Measurements from ENCODE around the gene HEG1. TPM values are rescaled to one million over a fixed set of nuclear protein-coding genes. Genes with fewer than 3 reads are reported as not detected.

HEG1 gene
- total and polyA plus RNA-seq, 3 experiments from 2014 or later: 6.3 to 21.3 (median 20.9) TPM

DNA sequence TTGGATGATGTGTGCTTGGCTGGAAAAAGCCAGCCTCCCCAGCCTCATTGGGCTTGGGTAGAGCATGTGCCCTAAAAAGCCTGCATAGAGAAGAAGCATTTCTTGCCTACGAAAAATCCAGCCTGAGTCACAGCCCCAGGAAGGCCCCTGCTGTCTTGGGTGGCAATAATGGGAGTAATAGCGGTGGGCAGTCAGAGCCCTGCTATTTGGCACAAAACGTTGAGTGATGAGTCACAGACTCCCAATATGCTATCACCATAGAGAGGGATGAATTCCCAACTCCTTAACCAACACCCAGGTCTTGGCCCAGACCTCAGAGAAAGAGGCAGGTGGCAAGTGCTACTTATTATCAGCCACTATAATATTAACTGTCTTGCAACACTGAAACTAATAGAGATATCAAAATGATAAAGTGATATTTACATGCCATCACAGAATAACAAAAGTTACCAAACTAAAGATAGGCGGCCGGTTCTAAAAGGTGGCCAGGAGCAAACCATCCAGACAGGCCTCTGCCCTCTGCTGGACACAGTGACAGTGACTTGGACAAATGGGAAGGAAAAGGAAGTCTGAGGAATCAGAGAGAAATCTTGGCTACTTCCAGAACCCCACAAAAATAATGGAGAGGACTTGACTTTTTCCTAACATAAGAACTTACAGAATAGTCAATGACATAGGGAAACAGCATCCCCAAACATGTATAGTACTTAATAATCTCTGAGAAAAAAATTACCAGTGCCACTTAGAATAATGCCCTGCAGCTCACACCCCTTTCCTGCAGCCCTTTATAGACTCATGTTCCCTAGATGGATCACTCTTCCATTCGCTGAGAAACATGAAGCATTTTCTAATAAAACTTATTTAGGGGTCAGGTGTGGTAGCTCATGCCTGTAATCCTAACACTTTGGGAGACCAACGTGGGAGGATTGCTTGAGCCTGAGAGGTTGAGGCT, 69.3 kb downstream of the HEG1 start:
- ChIA-PET CTCF (no interaction called here), POLR2A (no interaction called here)
- Mint-ChIP-seq H3K36me3 (peaks cover 10 to 76% (median 29%) of the 10 kb centered on the region in 3 donors), H3K4me3 (no peak overlapping the region), H3K9me3 (no peaks in the 10 kb centered on the region), H3K4me1 (peaks cover 0 to 2% (median 0%) of the 10 kb centered on the region in 3 donors), H3K27ac (no peak overlapping the region), H3K27me3 (no peaks in the 10 kb centered on the region)
- H3K4me1 ChIP-seq (ENCODE audit: insufficient read depth, low read length): no peaks in the 10 kb centered on the region
- H3K27me3 ChIP-seq (ENCODE audit: insufficient read depth, low read length, poor library complexity, severe bottlenecking): no peaks in the 10 kb centered on the region
- H3K4me3 ChIP-seq (ENCODE audit: low read length): no peak overlapping the region
- H3K9me3 ChIP-seq (ENCODE audit: low read length): no peaks in the 10 kb centered on the region
- H3K36me3 ChIP-seq (ENCODE audit: insufficient read depth, low read length): peaks cover 11% of the 10 kb centered on the region
- no peak for DNase-seq
- no peak overlapping the region for H3K27ac ChIP-seq (ENCODE audit: low read depth, low read length)

GRCh38 chr3:124985349-124985748, 70.4 kb downstream of the HEG1 start:
- Mint-ChIP-seq H3K4me3 (no peak overlapping the region), H3K36me3 (peaks cover 10 to 67% (median 25%) of the 10 kb centered on the region in 3 donors), H3K27me3 (no peaks in the 10 kb centered on the region), H3K27ac (no peak overlapping the region), H3K4me1 (peaks cover 0 to 2% (median 0%) of the 10 kb centered on the region in 3 donors), H3K9me3 (no peaks in the 10 kb centered on the region)
- ChIA-PET CTCF (no interaction called here), POLR2A (no interaction called here)
- H3K27ac ChIP-seq (ENCODE audit: low read depth, low read length): no peak overlapping the region
- H3K9me3 ChIP-seq (ENCODE audit: low read length): no peaks in the 10 kb centered on the region
- H3K4me3 ChIP-seq (ENCODE audit: low read length): no peak overlapping the region
- no peaks in the 10 kb centered on the region for H3K4me1 ChIP-seq (ENCODE audit: insufficient read depth, low read length)
- H3K27me3 ChIP-seq (ENCODE audit: insufficient read depth, low read length, poor library complexity, severe bottlenecking): no peaks in the 10 kb centered on the region
- DNase-seq: no peak
- peaks cover 5% of the 10 kb centered on the region for H3K36me3 ChIP-seq (ENCODE audit: insufficient read depth, low read length)

DNA sequence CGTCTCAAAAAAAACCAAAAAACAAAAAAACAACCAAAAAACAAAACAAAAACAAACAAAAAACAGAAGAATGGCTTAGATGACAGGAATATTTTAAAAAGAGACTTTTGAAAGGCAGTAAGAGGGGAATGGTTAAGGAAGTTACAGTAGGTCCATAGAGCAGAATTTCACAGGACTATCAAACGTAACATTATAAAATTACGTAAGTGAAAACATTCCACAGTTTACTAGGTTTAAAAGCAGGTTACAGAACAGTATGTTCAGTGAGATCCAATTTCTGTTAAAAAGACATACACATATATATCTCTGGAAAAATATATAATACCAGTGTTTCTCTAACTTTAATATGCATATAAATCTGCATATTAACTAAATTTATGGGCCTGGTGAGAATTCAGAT, 71.0 kb downstream of the HEG1 start:
- Histone ChIP-seq H3K27me3 (ENCODE audit: insufficient read depth, low read length, poor library complexity, severe bottlenecking) (no peaks in the 10 kb centered on the region), H3K4me1 (ENCODE audit: insufficient read depth, low read length) (no peaks in the 10 kb centered on the region), H3K27ac (ENCODE audit: low read depth, low read length) (no peak overlapping the region), H3K36me3 (ENCODE audit: insufficient read depth, low read length) (peaks cover under 1% of the 10 kb centered on the region), H3K9me3 (ENCODE audit: low read length) (no peaks in the 10 kb centered on the region), H3K4me3 (ENCODE audit: low read length) (no peak overlapping the region)
- ChIA-PET POLR2A (no interaction called here), CTCF (no interaction called here)
- no peaks in the 10 kb centered on the region for H3K9me3 Mint-ChIP-seq
- no peak overlapping the region for H3K27ac Mint-ChIP-seq
- H3K36me3 Mint-ChIP-seq: peaks cover 6 to 66% (median 23%) of the 10 kb centered on the region in 3 donors
- H3K4me1 Mint-ChIP-seq: peaks cover 0 to 2% (median 0%) of the 10 kb centered on the region in 3 donors
- H3K27me3 Mint-ChIP-seq: no peaks in the 10 kb centered on the region
- DNase-seq: no peak
- H3K4me3 Mint-ChIP-seq: no peak overlapping the region

GRCh38 chr3:124982855-124983254, 72.9 kb downstream of the HEG1 start:
- Mint-ChIP-seq H3K27ac (peak overlapping the region in 1 of 8 donors; percentile 54), H3K36me3 (peaks cover 0 to 59% (median 20%) of the 10 kb centered on the region in 3 donors), H3K27me3 (no peaks in the 10 kb centered on the region), H3K4me1 (peaks cover 0 to 2% (median 0%) of the 10 kb centered on the region in 3 donors), H3K9me3 (no peaks in the 10 kb centered on the region), H3K4me3 (no peak overlapping the region)
- no peaks in the 10 kb centered on the region for H3K9me3 ChIP-seq (ENCODE audit: low read length)
- DNase-seq: no peak
- ChIA-PET POLR2A (no interaction called here), CTCF (interaction anchor here (0.9 kb wide), 1 partner anchor 48 kb away, joined by 4 read pairs; the partner anchor contains the start of gene MUC13)
- no peaks in the 10 kb centered on the region for H3K4me1 ChIP-seq (ENCODE audit: insufficient read depth, low read length)
- peaks cover under 1% of the 10 kb centered on the region for H3K36me3 ChIP-seq (ENCODE audit: insufficient read depth, low read length)
- no peak overlapping the region for H3K4me3 ChIP-seq (ENCODE audit: low read length)
- H3K27ac ChIP-seq (ENCODE audit: low read depth, low read length): no peak overlapping the region
- no peaks in the 10 kb centered on the region for H3K27me3 ChIP-seq (ENCODE audit: insufficient read depth, low read length, poor library complexity, severe bottlenecking)

DNA sequence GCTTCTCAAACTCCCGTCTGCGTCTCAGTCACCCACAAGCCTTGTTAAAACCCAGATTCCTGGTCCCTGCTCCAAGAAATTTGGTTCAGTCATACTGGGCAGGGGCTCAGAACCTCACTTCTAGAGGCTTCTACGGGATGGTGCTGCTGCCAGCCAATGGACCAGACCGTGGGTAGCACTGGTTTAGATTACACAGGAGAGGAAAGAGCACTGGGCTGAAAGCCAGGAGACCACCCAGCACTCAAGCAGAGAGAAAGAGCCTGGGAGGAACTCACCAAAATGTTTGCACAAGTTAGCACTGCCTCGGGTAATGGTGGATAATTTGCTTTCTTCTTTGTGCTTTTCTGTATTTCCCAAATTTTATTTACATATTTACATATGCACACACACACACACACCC, 74.3 kb downstream of the HEG1 start:
- no peak overlapping the region for H3K4me3 Mint-ChIP-seq
- no peaks in the 10 kb centered on the region for H3K27me3 Mint-ChIP-seq
- peaks cover 2 to 6% (median 2%) of the 10 kb centered on the region in 3 donors for H3K4me1 Mint-ChIP-seq
- Histone ChIP-seq H3K36me3 (ENCODE audit: insufficient read depth, low read length) (peaks cover 5% of the 10 kb centered on the region), H3K4me3 (ENCODE audit: low read length) (no peak overlapping the region), H3K27me3 (ENCODE audit: insufficient read depth, low read length, poor library complexity, severe bottlenecking) (no peaks in the 10 kb centered on the region), H3K4me1 (ENCODE audit: insufficient read depth, low read length) (no peaks in the 10 kb centered on the region), H3K27ac (ENCODE audit: low read depth, low read length) (no peak overlapping the region), H3K9me3 (ENCODE audit: low read length) (no peaks in the 10 kb centered on the region)
- no peak for DNase-seq
- no peaks in the 10 kb centered on the region for H3K9me3 Mint-ChIP-seq
- ChIA-PET POLR2A (no interaction called here), CTCF (no interaction called here)
- H3K36me3 Mint-ChIP-seq: peaks cover 0 to 65% (median 29%) of the 10 kb centered on the region in 3 donors
- H3K27ac Mint-ChIP-seq: no peak overlapping the region

GRCh38 chr3:124978627-124979026, 77.2 kb downstream of the HEG1 start:
- CTCF ChIA-PET: no interaction called here
- H3K9me3 Mint-ChIP-seq: no peaks in the 10 kb centered on the region

GRCh38 chr3:124976383-124976782, 79.4 kb downstream of the HEG1 start:
- Histone ChIP-seq H3K4me3 (ENCODE audit: low read length) (no peak overlapping the region), H3K4me1 (ENCODE audit: insufficient read depth, low read length) (no peaks in the 10 kb centered on the region), H3K9me3 (ENCODE audit: low read length) (no peaks in the 10 kb centered on the region), H3K27ac (ENCODE audit: low read depth, low read length) (no peak overlapping the region), H3K36me3 (ENCODE audit: insufficient read depth, low read length) (peaks cover 5% of the 10 kb centered on the region), H3K27me3 (ENCODE audit: insufficient read depth, low read length, poor library complexity, severe bottlenecking) (no peaks in the 10 kb centered on the region)
- ChIA-PET POLR2A (no interaction called here), CTCF (no interaction called here)
- Mint-ChIP-seq H3K4me1 (peaks cover 0 to 7% (median 6%) of the 10 kb centered on the region in 3 donors), H3K27ac (peak overlapping the region in 1 of 8 donors; percentile 50), H3K36me3 (peaks cover 0 to 69% (median 18%) of the 10 kb centered on the region in 3 donors), H3K9me3 (no peaks in the 10 kb centered on the region), H3K27me3 (no peaks in the 10 kb centered on the region), H3K4me3 (no peak overlapping the region)
- no peak for DNase-seq

More at GRCh38 chr3:124978627-124979026, 77.2 kb downstream of the HEG1 start:
- POLR2A ChIA-PET: no interaction called here
- no peak overlapping the region for H3K4me3 Mint-ChIP-seq
- H3K27me3 ChIP-seq (ENCODE audit: insufficient read depth, low read length, poor library complexity, severe bottlenecking): no peaks in the 10 kb centered on the region
- H3K27me3 Mint-ChIP-seq: no peaks in the 10 kb centered on the region
- peaks cover 0 to 66% (median 21%) of the 10 kb centered on the region in 3 donors for H3K36me3 Mint-ChIP-seq
- H3K27ac ChIP-seq (ENCODE audit: low read depth, low read length): no peak overlapping the region
- no peak overlapping the region for H3K27ac Mint-ChIP-seq
- DNase-seq: no peak
- H3K9me3 ChIP-seq (ENCODE audit: low read length): no peaks in the 10 kb centered on the region
- peaks cover 0 to 7% (median 6%) of the 10 kb centered on the region in 3 donors for H3K4me1 Mint-ChIP-seq
- H3K4me3 ChIP-seq (ENCODE audit: low read length): no peak overlapping the region
- H3K36me3 ChIP-seq (ENCODE audit: insufficient read depth, low read length): peaks cover 5% of the 10 kb centered on the region
- H3K4me1 ChIP-seq (ENCODE audit: insufficient read depth, low read length): no peaks in the 10 kb centered on the region

DNA sequence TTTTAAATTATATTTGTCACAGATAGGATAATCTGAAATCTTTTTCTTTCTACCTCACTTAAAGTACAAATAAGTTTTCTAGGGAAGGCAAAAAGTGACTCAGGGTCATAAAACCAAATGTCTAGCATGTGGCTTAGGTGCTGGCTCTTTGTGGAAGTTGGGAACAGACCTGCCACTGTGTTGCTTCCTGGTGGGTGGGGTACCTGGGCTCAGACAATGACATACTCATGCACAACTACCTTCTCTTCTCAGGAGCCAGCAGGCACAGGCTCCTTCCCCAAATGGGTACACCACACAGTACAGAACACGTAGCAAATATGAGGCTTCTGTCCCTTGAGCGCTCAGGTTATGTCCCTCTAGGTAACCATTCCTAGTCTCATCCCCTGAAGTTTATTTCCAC, 81.1 kb downstream of the HEG1 start:
- Mint-ChIP-seq H3K4me1 (peaks cover 0 to 12% (median 7%) of the 10 kb centered on the region in 3 donors), H3K9me3 (no peaks in the 10 kb centered on the region), H3K27me3 (no peaks in the 10 kb centered on the region), H3K27ac (peak overlapping the region in 2 of 8 donors; percentile 29 to 30), H3K4me3 (no peak overlapping the region), H3K36me3 (peaks cover 0 to 79% (median 24%) of the 10 kb centered on the region in 3 donors)
- Histone ChIP-seq H3K4me1 (ENCODE audit: insufficient read depth, low read length) (no peaks in the 10 kb centered on the region), H3K27ac (ENCODE audit: low read depth, low read length) (no peak overlapping the region), H3K4me3 (ENCODE audit: low read length) (no peak overlapping the region), H3K36me3 (ENCODE audit: insufficient read depth, low read length) (peaks cover 5% of the 10 kb centered on the region), H3K9me3 (ENCODE audit: low read length) (no peaks in the 10 kb centered on the region), H3K27me3 (ENCODE audit: insufficient read depth, low read length, poor library complexity, severe bottlenecking) (no peaks in the 10 kb centered on the region)
- ChIA-PET CTCF (no interaction called here), POLR2A (no interaction called here)
- no peak for DNase-seq
